ENCODE data around the gene SUGT1.
"Not testable (repeated sequence)": the region's sequence is repeated elsewhere in the genome, so short reads cannot be mapped to it uniquely, and the experiment has no call there.

The SUGT1 gene

DNA sequence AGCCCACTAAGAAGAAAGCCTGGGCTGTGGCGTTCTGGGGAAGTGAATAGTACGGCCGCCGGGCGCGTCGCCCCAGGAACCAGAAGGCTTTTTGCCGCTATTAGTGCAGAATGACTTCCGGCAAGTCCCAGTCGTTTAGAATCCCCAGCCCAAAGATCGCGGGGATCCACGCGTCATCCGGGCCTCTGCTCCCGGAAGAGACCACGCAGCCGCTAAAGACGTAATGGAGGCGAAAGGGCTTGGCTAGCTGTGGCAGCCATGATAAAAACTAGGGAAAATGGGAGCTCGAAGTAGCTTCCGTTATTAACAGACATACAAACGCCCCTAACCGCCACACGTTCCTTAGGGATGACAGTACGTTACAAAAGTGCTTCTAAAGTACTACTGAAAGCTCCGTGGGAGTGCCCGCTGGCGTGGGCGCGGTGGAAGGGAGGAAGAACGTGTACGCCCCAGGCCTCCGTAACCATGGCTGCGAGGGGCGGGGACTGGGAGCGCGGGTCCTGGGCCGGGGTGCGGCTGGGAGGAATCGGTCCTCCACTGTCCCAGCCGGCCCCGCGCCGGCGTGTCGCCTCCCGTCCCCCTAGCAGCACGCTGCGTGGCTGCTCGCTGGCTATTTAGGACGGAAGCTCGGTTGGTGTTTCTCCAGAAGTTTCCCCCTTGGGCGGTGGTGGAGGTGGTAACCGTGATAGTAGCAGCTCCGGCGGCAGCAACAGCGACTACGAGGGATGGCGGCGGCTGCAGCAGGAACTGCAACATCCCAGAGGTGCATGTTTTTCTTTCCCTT lies at the start of gene SUGT1:
SUGT1 (plus strand) TSS at position 641 of the 784 bp plus-strand sequence; CDS start at position 726, 85 bp downstream.
- DNase-seq = peak; percentile 96

DNA sequence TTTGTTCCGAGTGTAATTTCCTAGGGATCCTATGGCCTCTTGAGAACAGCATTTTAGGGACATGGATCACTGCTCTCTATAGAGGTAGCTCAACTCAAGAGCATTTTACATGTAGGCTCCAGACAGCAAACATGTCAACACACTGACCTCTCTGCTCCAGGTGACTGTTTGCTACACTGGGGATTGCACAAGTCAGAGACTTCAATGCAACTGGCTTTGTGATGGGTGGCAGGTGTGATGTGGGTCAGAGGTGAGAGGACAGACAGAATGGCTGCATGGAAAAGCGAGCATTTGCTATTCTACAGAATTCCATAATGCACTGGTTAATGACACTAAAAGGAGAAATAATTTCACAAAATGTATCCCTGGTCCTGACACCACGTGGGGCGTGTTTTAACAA lies 49.3 kb upstream of the SUGT1 start:
- DNase-seq = not testable (repeated sequence)

DNA sequence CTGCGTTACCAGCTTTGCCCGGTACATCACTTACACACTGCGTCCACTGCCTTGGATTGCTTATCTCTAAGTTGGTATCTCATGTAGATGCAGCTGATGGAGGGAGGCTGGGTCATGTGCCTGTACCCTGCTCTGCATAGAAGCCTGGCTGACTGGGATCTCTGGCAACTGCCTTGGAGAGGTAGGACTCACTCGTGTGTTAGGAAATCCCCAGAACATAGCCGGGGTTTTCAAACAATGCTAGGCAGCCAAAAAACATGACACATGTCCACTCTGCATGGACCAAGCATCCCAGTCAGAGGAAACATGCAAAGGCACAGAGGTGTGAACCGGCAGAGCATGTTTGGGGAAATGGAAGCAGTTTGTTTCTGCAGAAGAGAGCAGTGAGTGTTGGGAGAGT lies 46.5 kb upstream of the SUGT1 start:
- DNase-seq = not testable (repeated sequence)

DNA sequence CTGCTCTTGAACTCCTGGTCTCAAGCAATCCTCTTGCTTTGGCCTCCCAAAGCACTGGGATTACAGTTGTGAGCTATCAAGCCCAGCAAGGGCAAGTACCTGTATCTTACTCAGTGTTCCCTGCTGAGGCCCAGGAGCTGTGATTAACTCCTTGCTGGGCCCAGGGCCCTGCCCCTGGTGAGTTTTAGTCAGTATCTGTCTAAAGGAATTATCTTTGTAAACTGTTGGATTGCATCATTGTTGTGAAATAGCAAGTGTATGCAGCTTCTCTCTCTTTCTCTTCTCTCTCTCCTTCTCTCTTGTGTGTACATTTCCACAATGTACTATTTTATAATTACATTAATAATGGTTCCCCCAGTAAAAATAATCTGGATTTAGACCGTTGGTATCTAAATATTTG lies 45.8 kb upstream of the SUGT1 start:
- DNase-seq = not testable (repeated sequence)

DNA sequence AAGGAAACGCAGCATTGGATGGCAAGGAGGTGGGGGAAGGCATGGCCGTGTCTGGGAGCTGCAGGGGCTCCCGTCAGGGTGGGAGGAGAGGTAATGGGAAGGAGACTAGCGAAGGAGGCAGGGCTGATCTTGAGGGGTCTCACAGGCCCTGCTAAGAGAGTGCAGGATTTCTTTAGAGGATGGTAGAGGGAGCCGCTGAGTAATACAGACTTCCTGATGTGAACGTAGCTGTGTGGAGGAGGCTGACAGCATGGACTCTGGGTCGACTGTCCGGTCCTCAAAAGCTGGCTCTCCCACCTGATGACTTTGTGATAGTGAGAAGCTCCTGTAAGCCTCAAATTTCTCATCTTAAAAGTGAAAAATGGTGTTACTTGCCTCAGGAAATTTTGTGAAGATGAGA lies 44.5 kb upstream of the SUGT1 start:
- DNase-seq = not testable (repeated sequence)

DNA sequence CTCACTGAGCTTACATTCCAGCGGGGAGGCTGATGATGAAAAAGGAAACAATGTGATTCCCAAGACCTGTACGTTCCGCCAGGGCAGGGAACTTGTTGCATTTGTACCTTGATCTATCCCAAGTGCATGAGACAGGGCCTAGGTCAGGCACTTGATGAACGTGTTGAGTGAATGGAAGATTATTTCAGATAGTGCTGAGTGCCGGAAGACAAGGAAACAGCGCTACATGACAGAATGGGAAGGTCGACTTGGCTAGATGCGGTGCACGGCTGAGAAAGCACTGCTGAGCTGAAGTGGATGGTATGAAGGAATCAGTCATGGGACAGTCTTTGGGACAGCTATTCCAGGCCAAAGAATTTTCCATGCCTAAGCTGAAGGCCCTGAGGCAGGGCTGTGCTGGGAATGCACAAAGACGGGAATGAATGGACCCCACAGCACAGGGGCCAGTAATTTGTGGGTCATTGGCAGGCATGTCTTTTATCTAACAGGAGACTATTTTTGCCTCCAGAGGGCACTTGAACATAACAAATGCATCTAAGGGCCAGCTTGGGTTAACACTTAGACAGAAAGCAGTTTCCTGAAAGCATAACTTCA lies 43.5 kb upstream of the SUGT1 start:
- DNase-seq = not testable (repeated sequence)

DNA sequence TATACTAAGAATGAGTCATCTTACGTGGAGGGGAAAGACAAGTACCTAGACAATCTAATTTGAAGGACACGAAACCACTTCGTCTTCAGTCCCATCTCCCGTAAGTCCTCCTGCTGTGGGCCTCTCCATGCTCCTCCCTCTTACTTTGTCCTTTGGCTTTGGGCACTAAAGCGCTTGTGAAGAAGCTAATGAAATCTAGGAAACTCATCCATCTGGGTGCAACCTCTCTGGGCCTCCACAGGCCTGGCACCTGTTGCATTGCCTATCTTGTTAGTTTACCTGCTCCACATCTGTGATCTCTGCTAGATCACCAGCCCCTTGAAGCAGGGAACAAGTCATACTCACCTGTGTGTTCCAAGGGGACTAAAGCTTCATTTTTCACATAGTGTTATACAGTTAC lies 42.5 kb upstream of the SUGT1 start:
- not testable (repeated sequence) for DNase-seq

DNA sequence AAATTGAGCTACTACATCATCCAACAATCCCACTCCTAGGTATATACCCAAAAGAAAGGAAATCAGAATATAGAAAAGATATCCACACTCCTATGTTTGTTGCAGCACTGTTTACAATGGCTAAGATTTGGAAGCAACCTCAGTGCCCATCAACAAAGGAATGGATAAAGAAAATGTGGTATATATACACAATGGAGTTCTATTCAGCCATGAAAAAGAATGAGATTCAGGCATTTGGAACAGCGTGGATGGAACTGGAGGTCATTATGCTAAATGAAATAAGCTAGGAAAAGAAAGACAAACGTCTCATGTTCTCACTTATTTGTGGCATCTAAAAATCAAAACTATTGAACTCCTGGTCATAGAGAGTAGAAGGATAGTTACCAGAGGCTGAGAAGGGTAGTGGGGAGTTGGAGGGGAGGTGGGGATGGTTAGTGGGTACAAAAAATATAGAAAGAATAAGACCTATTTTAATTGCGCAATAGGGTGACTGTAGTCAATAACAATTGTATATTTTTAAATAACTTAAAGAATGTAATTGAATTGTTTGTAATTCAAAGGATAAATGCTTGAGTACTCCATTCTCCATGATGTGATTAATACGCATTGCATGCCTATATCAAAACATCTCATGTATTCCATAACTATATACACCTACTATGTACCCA lies 37.4 kb upstream of the SUGT1 start:
- no peak for DNase-seq

DNA sequence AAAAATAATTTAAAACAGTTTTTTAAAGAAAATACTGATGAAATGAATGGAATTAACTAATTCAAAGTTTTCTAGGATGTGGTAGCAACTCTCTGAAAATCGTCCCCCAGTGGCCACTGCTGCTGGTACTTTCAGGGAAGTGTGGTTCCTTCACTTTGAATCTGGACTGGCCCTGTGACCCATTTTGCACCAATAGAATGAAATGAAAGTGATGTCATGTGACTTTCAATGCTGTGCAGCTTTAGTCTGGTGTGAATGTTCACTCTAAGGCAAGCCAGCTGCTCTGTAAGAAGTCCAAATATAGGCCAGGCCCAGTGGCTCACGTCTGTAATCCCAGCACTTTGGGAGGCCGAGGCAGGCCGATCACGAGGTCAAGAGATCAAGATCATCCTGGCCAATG lies 36.8 kb upstream of the SUGT1 start:
- no peak for DNase-seq

DNA sequence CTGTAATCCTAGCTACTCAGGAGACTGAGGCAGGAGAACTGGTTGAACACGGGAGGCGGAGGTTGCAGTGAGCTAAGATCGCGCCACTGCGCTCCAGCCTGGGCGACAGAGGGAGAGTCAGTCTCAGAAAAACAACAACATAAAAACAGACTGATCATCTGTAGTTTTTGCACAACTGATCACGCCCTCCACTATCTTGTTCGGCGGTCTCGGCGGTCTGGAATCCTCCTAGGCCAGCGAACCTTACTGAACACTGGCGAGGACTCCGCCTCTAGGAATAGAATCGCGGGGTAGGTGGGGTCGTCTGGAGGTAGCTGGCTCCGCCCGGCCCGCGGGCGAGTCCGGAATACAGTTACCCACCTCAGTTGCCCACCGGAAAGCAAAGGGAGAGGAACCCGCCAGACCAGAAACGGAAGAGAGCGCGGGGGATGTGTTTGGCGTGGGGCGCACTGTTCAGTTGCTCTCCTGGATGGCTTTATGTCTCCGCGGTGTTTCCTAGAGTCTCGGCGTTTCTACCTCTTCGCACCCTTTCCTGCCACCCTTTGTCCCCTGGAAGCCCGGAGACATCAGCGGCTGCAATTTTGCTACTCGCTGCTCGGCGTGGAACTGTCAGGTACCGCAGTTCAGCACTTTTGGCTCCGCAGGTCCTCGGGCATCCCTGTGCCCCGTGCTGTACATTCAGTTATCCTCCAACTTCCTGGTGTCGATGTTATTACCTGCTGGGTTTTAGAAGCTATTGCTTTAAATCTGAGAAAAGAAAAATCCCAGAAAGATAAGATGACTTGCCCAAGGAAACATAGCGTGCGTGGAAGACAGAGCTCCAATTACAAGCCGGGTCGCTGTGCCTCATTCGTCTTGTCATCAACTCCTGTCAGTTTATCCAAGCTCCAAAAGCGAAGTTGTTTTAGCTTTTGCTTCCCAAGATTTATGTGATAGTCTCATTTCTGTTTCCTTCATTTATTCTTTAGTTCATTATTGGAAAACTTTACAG lies 35.3 kb upstream of the SUGT1 start:
- peak; percentile 80 for DNase-seq

DNA sequence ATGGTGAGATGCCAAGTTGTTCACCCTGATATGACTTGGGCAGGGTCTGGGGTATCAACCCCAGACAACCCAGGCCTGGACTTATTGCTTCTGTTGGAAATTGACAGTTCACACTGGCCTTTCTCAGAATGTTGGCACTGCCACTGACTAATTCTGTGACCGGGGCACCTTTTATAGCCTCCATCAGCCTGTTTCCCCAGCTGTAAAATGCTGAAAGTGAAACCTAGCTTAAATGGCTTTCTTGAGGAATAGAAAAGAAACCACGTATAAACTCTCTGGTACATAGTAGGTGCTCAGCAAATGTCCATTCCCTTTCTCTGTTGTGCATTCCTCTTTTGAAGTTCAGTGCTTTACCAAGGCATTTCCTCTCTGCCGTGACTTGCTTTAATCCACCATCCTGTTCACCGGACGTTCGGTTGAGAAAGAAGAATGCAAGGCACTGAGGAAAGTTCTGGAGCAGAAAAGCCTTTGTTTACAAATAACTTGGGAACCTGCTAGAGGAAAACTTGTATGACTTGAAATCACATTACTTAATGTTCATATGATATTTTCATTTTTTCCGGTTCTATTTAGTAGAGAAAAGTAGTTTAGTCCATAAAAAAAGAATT lies 21.4 kb upstream of the SUGT1 start:
- DNase-seq = not testable (repeated sequence)

DNA sequence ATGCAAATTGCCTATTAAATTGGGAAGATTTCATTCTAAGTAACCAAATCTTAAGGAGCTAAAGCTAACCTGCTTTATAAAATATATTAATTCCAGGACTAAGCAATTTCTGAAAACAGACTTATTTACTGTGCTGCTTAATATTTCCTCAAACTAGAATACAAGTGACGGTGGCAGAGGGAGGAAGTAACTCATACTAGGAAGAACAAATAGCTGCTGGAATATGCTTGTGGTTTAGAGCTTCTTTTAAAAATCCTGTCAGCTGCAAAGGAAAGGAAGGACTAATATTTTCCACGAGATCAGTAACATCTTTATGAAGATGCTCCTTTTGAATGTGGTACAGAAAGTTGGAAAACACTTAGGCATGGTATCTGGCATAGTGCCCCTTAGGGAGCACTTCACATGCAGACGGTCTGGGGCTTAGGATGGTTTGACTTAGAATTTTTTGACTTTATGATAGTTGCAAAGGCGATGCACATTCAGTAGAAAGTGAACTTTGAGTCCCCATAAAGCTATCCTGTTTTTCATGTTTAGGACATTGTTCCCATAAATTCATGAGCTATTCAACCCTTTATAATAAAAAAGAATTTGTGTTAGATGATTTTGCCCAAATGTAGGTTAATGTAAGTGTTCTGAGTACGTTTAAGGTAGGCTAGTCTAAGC lies 13.8 kb upstream of the SUGT1 start:
- no peak for DNase-seq

DNA sequence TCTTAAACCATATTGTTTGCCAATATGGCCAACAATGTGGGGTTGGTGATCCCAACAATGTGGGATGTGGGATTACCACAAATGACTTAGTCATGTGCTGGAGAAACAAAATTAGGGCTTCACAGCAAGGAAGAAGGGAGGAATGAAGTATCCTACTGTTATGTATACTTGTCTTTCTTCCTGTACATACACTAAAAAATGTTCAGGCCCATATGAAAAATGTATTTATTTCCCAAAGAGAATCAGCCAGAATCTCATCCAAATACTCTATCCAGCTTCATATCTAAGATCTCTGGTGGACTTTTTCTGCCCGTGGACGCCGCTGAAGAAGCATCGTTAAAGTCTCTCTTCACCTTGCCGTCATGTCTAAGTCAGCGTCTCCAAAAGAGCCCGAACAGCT lies 10.5 kb upstream of the SUGT1 start, which contains the start of gene HNRNPA1L2:
HNRNPA1L2 (plus strand) TSS at position 301 of the 400 bp plus-strand sequence; CDS start at position 363, 62 bp downstream.
- DNase-seq = no peak

DNA sequence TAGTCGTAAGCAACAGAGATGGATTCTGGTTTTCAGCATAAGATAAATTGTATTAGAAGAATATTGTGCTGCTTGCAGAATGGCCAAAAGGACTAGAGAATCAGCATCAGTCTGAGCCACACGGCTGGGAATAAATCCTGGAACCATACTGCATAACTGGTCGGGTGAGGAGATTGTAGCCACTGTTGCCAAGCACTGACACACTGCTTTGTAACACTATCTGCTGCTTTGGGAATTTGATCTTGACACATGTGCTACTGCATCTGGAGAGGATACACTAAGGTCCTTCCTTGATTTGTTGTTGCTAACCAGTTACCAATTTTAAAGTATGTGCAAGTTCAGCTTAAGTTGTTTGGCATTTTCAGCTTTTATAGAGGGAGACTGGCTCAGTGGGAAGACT lies 8.5 kb upstream of the SUGT1 start:
- DNase-seq = no peak

DNA sequence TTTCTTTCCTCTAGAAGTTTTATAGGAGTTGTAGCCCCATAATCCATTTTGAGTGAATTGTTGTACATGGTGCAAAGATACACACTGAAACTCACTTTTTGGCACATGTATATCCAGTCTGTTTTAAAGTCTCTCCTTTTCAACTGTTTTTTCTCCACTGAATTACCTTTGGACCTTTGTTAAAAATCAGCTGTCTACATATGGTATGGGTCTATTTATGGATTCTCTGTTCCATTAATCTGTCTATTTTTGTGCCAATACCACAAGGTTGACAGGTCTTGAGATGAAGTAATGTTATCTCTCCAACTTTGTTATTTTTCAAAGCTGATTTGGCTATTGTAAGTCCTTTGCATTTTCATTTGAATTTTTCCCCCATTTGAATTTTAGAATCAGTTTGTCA lies 5.7 kb upstream of the SUGT1 start:
- no peak for DNase-seq

DNA sequence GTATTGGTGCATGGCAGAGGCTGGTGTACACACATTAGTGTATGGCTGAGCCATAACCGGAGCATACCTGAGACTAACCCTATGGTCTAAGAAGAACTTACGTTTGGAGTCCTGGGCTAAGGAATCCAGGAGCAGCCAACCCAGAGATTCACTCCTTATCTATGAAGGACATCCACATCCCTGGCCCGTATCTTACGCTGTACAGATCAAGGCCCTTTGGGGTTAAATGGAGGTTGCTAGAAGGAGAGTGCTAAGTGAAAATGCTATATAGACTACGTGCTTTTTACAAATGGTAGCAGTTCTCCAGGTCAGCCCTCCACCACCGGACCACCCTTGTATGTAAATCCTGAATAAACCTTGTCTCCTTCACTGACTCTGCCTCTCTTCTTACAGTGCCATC lies 1.9 kb upstream of the SUGT1 start:
- DNase-seq = no peak

DNA sequence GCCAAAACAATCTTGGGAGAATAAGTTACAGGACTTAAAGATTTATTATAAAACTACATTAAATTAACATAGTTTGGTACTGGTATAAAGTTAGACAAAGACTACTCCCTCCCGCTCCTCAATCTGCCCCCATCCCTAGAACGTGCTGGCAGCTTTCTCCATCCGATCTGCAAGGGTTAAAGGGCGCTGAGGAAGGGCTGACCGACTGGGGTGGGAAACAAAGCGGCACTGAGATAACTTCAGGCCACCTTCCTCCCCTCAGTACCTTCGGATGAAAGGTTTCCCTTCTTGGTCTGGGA lies 790 bp upstream of the SUGT1 start:
- no peak for DNase-seq

DNA sequence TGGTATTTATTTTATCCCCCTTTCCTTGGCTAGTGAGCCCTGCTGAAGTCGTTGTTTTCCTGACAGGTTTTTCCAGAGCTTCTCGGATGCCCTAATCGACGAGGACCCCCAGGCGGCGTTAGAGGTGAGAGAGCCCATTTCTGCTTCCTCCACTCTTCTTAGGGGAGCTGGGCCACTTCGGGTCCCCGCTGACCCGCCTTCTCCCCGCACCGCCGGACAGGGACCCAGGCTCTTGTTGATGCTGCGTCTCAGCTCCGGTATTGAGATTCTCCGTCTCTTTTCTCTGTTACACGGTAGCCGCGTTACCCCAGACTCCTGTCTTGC lies 306 bp downstream of the SUGT1 start:
- no peak for DNase-seq

DNA sequence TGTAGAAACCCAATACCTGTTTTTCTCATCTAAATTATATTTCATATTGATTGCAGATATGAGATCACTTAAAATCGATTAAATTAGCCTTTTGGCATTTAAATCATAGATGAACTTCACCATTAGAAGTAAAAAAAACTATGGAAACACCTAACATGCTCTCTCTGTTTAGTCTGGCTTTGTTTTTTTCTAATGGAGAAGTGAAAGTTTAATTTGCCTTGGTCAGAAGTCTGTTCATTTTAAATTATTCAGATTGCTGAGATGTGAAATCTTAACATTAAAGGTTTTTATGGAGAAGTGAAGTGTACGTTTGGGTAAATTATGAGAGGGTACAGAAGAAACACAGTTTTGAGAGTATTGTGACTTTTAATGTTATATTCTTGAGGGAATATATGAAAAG lies 6.7 kb downstream of the SUGT1 start:
- no peak for DNase-seq

DNA sequence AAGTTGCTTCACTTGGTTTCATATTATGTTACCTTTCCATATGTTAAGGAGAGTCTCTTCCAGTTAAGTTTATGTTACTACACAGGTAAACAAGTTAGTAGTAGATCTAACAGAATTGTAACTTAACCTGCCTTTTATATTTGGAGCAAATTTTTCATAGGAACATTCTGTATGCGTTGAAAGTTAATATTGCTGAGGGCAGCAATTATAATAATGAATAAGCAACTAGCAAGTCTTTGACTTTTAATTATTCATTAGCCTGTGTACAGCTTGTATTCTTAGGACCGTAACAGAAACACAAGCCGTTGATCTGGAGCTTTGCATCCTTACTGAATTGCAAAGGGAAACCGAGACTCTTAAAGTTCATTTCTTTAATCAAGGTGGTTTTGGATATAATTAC lies 11.6 kb downstream of the SUGT1 start:
- DNase-seq = no peak

DNA sequence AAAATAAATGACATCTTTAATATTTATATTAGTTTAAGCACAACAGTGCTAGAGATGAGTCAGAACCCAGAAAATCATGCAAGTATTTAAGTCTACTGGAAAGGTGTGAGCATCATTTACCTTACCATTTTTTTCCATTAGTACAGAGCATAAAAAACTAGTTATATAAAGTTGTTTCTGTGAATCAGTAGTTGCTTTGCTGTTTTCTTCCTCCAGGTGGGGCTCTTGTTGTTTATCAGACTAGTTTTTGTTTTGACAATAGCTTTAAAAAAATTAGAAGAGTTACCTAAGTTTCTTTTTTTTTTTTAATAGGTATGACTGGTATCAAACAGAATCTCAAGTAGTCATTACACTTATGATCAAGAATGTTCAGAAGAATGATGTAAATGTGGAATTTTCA lies 12.7 kb downstream of the SUGT1 start:
- DNase-seq = no peak

DNA sequence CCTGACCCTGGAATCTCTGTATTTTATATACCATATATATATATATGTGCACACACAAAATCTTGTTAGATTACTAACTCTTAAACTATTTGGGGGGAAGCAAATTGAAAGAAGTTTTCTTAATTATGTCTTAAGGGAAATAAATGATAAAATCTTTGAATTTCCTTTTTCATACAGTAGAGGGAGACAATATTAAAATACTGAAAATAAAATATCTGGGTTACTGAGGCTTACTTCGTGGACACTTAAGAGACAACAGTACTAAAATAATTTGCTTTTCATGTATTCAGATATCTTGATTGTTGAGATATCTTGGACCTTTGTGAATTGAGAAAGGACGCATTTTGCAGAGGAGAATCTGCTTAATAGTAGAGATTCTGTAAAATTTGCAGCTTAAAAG lies 17.0 kb downstream of the SUGT1 start:
- DNase-seq = no peak

Data from activated CD8-positive, alpha-beta memory T cell treated with anti-CD3 and anti-CD28 coated beads, Interleukin-2, amount 50 U/mL, for 4 hours (primary cell).